Tongue (tissue), 2 donors: ENCODE measurements around the gene FMO1. TPM values are rescaled to one million over a fixed set of nuclear protein-coding genes. Genes with fewer than 3 reads are reported as not detected.
"Not testable (repeated sequence)": the region's sequence is repeated elsewhere in the genome, so short reads cannot be mapped to it uniquely, and the experiment has no call there.

Experiments
- DNase-seq: peaks from one replicate; pipeline ENCODE4 v3.0.0-alpha.2; 2015
- total RNA-seq: library from RNA; depleted of rRNA; stranded (reverse); fragments of >200 nt; gene quantifications from one replicate; pipeline ENCODE4 v1.2.3, GENCODE V29; 2014

Gene FMO1
- total RNA-seq, 1 donor from 2014 or later, result 13.1 TPM

GRCh38 chr1:171236231-171236630 is 12.1 kb upstream of the FMO1 start:
- DNase-seq, result not testable (repeated sequence)

- DNase-seq, result no peak
These were observed 4.4 kb upstream of the FMO1 start for GRCh38 chr1:171243878-171244277.

GRCh38 chr1:171245458-171246064 is 2.7 kb upstream of the FMO1 start:
- DNase-seq, result peak; percentile 65

DNA sequence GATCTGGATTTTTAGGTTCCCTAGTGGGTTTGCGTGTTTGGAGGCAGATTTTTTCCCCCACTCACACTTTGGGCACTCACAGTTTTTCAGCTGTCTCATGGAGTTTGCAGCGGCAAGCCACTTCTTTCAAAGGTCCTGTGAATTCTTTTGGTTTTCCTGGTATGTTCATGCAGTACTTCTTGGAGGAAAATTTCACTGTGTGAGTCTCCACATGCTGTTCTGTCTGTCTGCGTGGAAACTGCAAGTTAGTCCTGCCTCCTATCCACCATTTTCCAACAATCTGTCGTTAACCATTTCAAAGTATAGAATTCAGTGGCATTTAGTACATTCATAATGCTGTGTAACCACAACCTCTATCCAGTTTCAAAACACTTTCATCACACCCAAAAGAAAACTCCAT is 793 bp upstream of the FMO1 start:
- DNase-seq, result no peak

DNA sequence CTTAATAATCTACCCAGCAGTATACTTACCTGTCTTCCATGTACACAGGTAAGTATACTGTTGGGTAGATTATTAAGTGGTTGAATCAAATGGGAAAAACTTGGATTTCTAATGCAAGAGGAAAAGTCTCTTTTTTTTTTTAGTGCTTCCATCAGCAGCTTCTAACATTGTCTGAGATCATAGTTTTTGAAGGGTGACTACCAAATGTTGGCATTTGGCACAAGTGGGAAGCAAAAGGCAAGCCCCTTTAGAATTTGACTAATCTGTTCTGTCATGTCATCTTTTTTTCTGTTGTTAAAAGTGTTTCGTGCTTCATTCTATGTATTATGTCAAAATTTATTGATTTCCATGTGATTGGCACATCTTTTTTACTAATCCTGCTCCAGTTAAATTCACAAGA is 547 bp downstream of the FMO1 start:
- no peak for DNase-seq

- DNase-seq, result no peak
These were observed 2.0 kb downstream of the FMO1 start for GRCh38 chr1:171250263-171250662.

GRCh38 chr1:171251042-171251951 is 3.0 kb downstream of the FMO1 start:
- DNase-seq, result peak; percentile 73

DNA sequence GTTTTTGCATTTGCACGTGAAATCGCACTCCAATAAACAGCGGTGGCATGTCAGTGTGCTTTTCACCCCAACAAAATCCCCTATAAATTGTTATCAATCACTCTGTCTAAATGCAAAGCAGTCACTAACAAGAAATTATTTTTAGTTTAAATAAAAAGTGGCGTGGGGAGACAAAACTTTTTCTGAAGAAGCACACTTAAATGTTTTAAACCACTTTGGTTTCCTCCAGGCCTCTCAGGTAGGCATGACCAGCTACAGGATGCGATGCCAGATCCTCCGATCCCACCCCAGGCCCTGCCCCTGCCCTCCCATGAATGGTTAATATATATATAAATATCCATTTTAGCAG is 3.6 kb downstream of the FMO1 start:
- no peak for DNase-seq

- peak; percentile 87 for DNase-seq
These were observed 4.2 kb downstream of the FMO1 start for GRCh38 chr1:171252482-171252881.

- DNase-seq, result no peak
These were observed 6.6 kb downstream of the FMO1 start for GRCh38 chr1:171254859-171255258.

- DNase-seq, result peak; percentile 58
These were observed 8.8 kb downstream of the FMO1 start for GRCh38 chr1:171256940-171257606.

DNA sequence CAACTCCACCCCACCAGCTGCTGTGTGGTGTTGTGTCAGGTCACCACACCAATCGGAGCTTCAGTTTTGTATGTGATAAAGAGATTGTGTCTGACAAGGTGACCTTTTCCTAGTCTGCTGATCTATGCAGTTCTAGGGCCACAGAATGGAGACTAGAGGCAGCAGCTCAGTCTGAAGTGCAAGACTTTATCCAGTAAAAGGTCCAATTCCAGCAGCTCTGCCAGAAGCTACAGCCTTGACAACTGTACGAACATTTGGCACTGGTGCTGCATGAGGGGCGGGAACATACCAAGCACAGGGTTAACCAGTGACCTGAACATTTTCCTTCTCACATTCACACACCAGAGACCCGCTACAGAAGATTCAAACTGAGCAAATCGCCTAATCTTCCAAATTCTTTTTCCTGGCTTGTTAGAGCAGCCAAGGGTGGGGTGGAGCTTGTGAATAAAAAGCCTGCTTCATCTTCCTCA is 9.3 kb downstream of the FMO1 start:
- DNase-seq, result peak; percentile 87

DNA sequence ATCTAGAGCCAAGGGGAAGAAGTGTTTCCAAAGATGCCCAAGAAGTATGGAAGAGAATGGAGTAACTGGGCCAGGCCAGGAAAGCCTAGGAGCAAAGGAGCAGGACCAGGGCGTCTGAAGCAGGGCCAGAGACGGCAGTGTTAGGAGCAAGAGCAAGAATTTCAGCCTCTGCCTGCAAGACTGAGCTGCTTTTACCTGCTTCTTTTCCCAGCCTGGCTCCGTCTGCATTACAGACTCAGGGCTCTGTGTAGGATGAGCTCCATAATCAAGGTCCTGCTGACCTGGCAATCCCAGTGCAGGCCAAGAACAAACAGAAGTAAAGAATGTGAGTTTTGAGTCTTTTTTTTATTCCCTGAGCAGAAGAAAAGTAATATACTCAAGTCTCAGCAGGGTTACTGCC is 10.1 kb downstream of the FMO1 start:
- DNase-seq, result no peak

DNA sequence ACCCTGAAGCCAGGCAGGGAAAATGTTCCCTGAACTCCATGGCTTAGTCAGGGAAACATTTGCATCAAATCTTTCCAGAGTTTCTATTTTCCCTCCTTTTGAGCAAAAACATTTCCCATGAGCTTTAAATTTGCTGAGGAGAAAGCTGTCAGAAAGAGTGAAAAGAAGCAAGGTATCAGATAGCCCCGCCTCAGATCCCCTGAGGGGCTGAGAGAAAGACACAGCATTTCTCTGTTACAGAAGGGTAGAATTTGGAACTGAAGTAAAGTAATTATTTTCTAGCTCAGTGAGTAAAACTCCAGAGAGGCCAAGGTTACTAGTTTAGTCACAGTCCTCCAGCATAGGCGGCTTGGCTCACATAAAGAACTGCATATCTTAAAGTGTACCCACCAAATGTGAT is 10.6 kb downstream of the FMO1 start:
- DNase-seq, result peak; percentile 43

- DNase-seq, result no peak
These were observed 13.0 kb downstream of the FMO1 start for GRCh38 chr1:171261336-171261735.

- peak; percentile 79 for DNase-seq
These were observed 15.6 kb downstream of the FMO1 start for GRCh38 chr1:171263901-171264300.

DNA sequence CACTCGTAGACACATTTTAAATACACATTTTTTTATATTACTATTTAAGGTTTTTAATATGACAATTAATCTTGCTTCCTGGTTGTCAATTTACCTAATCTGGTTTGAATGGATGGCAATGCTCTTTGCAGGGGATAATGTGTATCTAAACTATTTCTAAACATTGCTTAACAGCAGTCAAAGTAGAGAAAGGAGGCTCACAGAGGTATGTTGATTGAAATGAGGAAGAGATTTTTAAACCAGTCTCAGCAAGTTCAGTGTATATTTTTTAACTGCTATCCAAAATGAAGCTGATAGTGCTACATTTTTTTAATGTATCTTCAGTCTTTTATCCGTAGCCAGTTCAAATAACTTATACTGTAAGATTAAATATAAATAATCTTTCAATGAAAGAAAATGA is 17.4 kb downstream of the FMO1 start:
- no peak for DNase-seq

DNA sequence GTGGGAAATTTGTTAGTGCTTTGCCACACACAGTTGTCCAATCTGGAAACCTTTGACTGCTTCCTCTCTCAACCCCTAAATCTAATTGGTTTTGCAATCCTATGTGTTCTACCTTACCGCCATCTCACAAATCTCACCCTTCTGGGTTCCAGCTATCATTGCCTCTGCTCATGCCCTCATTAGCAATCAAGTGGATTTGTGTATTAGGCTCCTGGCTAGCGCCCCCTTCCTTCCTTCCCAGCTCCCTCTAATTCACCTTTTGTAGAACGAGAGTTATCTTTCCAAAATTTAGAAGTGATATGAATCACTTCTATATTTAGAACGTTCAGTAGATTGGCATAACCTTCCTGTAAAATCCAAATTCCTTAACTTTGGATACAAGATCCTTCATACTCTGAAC is 18.6 kb downstream of the FMO1 start:
- no peak for DNase-seq

DNA sequence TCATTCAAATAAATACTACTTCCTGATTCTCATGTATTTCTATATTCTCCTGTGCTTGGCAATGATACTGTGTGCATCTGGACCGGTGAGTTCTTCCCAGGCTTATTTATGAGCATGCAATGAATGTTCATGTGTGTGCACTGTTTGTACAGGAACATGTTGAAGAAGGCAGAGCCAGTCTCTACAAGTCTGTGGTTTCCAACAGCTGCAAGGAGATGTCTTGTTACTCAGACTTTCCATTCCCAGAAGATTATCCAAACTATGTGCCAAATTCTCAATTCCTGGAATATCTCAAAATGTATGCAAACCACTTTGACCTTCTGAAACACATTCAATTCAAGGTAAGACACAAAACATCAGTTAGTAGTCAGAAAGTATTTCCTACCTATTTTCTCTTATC is 19.1 kb downstream of the FMO1 start:
- peak; percentile 85 for DNase-seq

- DNase-seq, result no peak
These were observed 22.5 kb downstream of the FMO1 start for GRCh38 chr1:171270806-171271205.

- no peak for DNase-seq
These were observed 29.2 kb downstream of the FMO1 start for GRCh38 chr1:171277534-171277933.

GRCh38 chr1:171279234-171279633 is 30.9 kb downstream of the FMO1 start:
- DNase-seq, result no peak

GRCh38 chr1:171279678-171280077 is 31.4 kb downstream of the FMO1 start:
- no peak for DNase-seq
